ENCODE measurements around the gene TMEM154. TPM values are rescaled to one million over a fixed set of nuclear protein-coding genes. Genes with fewer than 3 reads are reported as not detected.

TMEM154 gene
- total and polyA plus RNA-seq, 10 of the 15 experiments (the other 5 are each of a cell fraction or from before 2014, with no cell fraction given) = 5.1 to 41.4 (median 18.2) TPM

GRCh38 chr4:152591876-152592275 lies 87.9 kb downstream of the TMEM154 start:
- Histone ChIP-seq H3K4me2 (ENCODE audit: control insufficient read depth, insufficient read depth) (no peak overlapping the region), H3K9me3 (replicated peaks; ENCODE audit: control insufficient read depth, insufficient read depth, low read length) (no peaks in the 10 kb centered on the region; the same call in 2 of the 3 replicates), H3K36me3 (ENCODE audit: control insufficient read depth in 2 of 2, insufficient read depth in 2 of 2, low read length in 1 of 2) (no peaks in the 10 kb centered on the region), H3K79me2 (ENCODE audit: control insufficient read depth, insufficient read depth, low read length) (no peaks in the 10 kb centered on the region), H3K9ac (ENCODE audit: control insufficient read depth, insufficient read depth, low read length) (no peak overlapping the region), H2AFZ (ENCODE audit: control insufficient read depth, low read depth, low read length) (no peak overlapping the region), H4K20me1 (ENCODE audit: control insufficient read depth, insufficient read depth) (no peaks in the 10 kb centered on the region), H3K27ac (ENCODE audit: control insufficient read depth, insufficient read depth) (no peak overlapping the region), H3K4me3 (no peak overlapping the region), H3K4me1 (ENCODE audit: control insufficient read depth, insufficient read depth, low read length) (peaks cover 18% of the 10 kb centered on the region), H3K27me3 (replicated peaks in 1 of 2; ENCODE audit: control insufficient read depth in 2 of 2, insufficient read depth in 2 of 2, low read length in 1 of 2) (no peaks in the 10 kb centered on the region)
- ChIA-PET RAD21 (ENCODE audit: unreplicated experiment) (interaction anchor here (1.4 kb wide), 1 partner anchor 46 kb away, joined by 5 read pairs; no protein-coding TSS in a partner anchor), POLR2A (no interaction called here), CTCF (no interaction called here), SMC1A (ENCODE audit: uncharacterized antibody, unreplicated experiment) (interaction anchor here (1.6 to 4.7 kb wide), 2 partner anchors 13 to 101 kb away, joined by 4 to 37 read pairs; no protein-coding TSS in a partner anchor)
- DNase-seq (ENCODE audit: low read depth, low spot score) (no peak), FAIRE-seq (no peak), ATAC-seq (no peak)
- intact Hi-C loops (cut with micrococcal nuclease; ENCODE audit: unreplicated experiment) (no loop called here), in situ Hi-C loops (cut with MboI) (no loop called here)
- WGBS (ENCODE audit: insufficient coverage, insufficient replicate concordance, low lambda C conversion rate, missing lambda C conversion rate) = 83% methylated on average over 6 of the region's 6 CpGs
- TF ChIP-seq ZZZ3 (IDR thresholded peaks at IDR 0.05; ENCODE audit: control insufficient read depth, insufficient read length, low read depth) = no peak
- TF ChIP-seq FOXM1 (IDR thresholded peaks at IDR 0.05; ENCODE audit: low read depth, low read length) = no peak
- TF ChIP-seq ZBTB40 (IDR thresholded peaks at IDR 0.05; ENCODE audit: borderline replicate concordance) = no peak
- TF ChIP-seq E4F1 (IDR thresholded peaks at IDR 0.05; ENCODE audit: borderline replicate concordance, partially characterized antibody) = no peak
- TF ChIP-seq ETV6 (conservative IDR thresholded peaks at IDR 0.05 in 1 of 2, IDR thresholded peaks at IDR 0.05 in 1 of 2; ENCODE audit: borderline replicate concordance in 1 of 2, low read depth in 1 of 2) = no peak
- no peak for TF ChIP-seq ZBED1 (IDR thresholded peaks at IDR 0.05; ENCODE audit: borderline replicate concordance)
- no peak for TF ChIP-seq HSF1 (IDR thresholded peaks at IDR 0.05; ENCODE audit: low read depth, low read length)
- TF ChIP-seq RAD21 (IDR thresholded peaks at IDR 0.05; ENCODE audit: insufficient read depth, low read depth, low read length) = no peak
- TF ChIP-seq CHD4 (IDR thresholded peaks at IDR 0.05) = no peak
- TF ChIP-seq ZBTB33 (IDR thresholded peaks at IDR 0.05) = no peak
- BruUV-seq (replicated peaks) = no TSS peak
